ENCODE results near the gene ENTPD8. TPM values are rescaled to one million over a fixed set of nuclear protein-coding genes. Genes with fewer than 3 reads are reported as not detected.

ENTPD8 gene
- total and polyA plus RNA-seq, 10 of the 15 experiments (the other 5 are each of a cell fraction or from before 2014, with no cell fraction given), result not detected

DNA sequence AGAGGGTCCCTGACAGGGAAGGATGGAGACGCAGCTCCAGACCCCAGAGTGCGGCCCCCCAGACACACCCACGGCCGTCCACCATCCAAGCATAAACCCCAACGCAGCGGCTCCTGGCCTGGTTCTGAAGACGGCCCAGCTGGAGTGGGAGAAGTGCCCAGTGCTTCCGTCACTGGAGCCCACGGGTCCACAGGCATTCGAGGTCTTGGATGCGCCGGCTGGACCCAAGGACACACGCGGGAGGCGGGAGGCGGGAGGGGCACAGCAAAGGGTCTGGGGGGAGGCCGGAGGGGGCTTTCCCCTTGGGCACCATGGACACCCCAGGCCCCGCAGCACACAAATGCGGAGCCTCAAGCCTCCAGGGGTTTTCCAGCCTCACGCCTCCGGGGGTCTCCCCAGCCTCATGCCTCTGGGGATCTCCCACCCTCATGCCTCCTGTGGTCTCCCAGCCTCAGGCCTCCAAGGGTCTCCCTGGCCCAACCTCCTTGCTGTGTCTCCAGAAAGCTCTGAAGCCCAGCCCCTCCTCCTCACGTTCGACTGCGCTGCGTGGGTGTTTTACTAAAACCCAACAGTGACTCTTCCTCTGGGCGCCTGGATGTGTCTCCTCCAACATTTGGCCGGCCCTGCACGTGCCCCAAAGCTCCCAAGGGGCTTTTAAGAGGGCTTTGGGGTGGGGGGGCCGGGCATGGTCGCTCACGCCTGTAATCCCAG is 33.4 kb downstream of the ENTPD8 start (continued):
- TF ChIP-seq, protein P1, sequence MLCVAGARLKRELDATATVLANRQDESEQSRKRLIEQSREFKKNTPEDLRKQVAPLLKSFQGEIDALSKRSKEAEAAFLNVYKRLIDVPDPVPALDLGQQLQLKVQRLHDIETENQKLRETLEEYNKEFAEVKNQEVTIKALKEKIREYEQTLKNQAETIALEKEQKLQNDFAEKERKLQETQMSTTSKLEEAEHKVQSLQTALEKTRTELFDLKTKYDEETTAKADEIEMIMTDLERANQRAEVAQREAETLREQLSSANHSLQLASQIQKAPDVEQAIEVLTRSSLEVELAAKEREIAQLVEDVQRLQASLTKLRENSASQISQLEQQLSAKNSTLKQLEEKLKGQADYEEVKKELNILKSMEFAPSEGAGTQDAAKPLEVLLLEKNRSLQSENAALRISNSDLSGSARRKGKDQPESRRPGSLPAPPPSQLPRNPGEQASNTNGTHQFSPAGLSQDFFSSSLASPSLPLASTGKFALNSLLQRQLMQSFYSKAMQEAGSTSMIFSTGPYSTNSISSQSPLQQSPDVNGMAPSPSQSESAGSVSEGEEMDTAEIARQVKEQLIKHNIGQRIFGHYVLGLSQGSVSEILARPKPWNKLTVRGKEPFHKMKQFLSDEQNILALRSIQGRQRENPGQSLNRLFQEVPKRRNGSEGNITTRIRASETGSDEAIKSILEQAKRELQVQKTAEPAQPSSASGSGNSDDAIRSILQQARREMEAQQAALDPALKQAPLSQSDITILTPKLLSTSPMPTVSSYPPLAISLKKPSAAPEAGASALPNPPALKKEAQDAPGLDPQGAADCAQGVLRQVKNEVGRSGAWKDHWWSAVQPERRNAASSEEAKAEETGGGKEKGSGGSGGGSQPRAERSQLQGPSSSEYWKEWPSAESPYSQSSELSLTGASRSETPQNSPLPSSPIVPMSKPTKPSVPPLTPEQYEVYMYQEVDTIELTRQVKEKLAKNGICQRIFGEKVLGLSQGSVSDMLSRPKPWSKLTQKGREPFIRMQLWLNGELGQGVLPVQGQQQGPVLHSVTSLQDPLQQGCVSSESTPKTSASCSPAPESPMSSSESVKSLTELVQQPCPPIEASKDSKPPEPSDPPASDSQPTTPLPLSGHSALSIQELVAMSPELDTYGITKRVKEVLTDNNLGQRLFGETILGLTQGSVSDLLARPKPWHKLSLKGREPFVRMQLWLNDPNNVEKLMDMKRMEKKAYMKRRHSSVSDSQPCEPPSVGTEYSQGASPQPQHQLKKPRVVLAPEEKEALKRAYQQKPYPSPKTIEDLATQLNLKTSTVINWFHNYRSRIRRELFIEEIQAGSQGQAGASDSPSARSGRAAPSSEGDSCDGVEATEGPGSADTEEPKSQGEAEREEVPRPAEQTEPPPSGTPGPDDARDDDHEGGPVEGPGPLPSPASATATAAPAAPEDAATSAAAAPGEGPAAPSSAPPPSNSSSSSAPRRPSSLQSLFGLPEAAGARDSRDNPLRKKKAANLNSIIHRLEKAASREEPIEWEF (IDR thresholded peaks at IDR 0.05; ENCODE audit: insufficient replicate concordance, low read depth, low read length), result no peak
- TF ChIP-seq TARDBP (IDR thresholded peaks at IDR 0.05; ENCODE audit: borderline replicate concordance) (no peak), RB1 (IDR thresholded peaks at IDR 0.05; ENCODE audit: borderline replicate concordance) (no peak), HCFC1 (IDR thresholded peaks at IDR 0.05; ENCODE audit: low read length) (no peak), ZBTB33 (IDR thresholded peaks at IDR 0.05) (no peak), ZNF622 (IDR thresholded peaks at IDR 0.05) (no peak), IKZF2 (IDR thresholded peaks at IDR 0.05) (peak; percentile 15 to 35; a peak in 2 of 4 replicates), EED (IDR thresholded peaks at IDR 0.05; ENCODE audit: low read depth) (peak; percentile 50; the same call in 1 of the 2 replicates), BMI1 (IDR thresholded peaks at IDR 0.05; ENCODE audit: borderline replicate concordance) (no peak), CEBPZ (IDR thresholded peaks at IDR 0.05; ENCODE audit: low read depth, low read length) (no peak), SIX5 (IDR thresholded peaks at IDR 0.05; ENCODE audit: low read depth, low read length, severe bottlenecking) (no peak), MTA3 (IDR thresholded peaks at IDR 0.05; ENCODE audit: borderline replicate concordance, low read length) (no peak), SUZ12 (IDR thresholded peaks at IDR 0.05; ENCODE audit: unreplicated experiment) (no peak), SMC3 (IDR thresholded peaks at IDR 0.05; ENCODE audit: borderline replicate concordance, low read length) (no peak), CREM (IDR thresholded peaks at IDR 0.05; ENCODE audit: low read depth) (no peak)
- TF ChIP-seq, protein P2, sequence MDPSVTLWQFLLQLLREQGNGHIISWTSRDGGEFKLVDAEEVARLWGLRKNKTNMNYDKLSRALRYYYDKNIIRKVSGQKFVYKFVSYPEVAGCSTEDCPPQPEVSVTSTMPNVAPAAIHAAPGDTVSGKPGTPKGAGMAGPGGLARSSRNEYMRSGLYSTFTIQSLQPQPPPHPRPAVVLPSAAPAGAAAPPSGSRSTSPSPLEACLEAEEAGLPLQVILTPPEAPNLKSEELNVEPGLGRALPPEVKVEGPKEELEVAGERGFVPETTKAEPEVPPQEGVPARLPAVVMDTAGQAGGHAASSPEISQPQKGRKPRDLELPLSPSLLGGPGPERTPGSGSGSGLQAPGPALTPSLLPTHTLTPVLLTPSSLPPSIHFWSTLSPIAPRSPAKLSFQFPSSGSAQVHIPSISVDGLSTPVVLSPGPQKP (IDR thresholded peaks at IDR 0.05; ENCODE audit: low read depth, low read length), result no peak
